Liver (tissue), 9 donors: ENCODE data around the gene KRTCAP3. TPM values are rescaled to one million over a fixed set of nuclear protein-coding genes. Genes with fewer than 3 reads are reported as not detected.
"Not testable (repeated sequence)": the region's sequence is repeated elsewhere in the genome, so short reads cannot be mapped to it uniquely, and the experiment has no call there.

Experiments
- DNase-seq: peaks from one replicate; pipeline ENCODE4 v3.0.0-alpha.2; 2017; ENCODE audit warnings: low spot score
- H3K27ac ChIP-seq, 2 donors: one replicate each; pipeline ENCODE4 v1.7.0; 2013; ENCODE audit warnings: inconsistent platforms in 2 of 2, low read length in 2 of 2, control low read depth in 1 of 2, low read depth in 1 of 2, mild to moderate bottlenecking in 1 of 2
- H3K27me3 ChIP-seq, 4 donors: one replicate each; pipeline versions ENCODE4 v1.6.1 to v1.7.0; 2013; ENCODE audit warnings: low read length in 3 of 4, inconsistent platforms in 1 of 4, mild to moderate bottlenecking in 1 of 4, moderate library complexity in 1 of 4; ENCODE audit not compliant: control insufficient read depth in 4 of 4, insufficient read depth in 4 of 4
- H3K36me3 ChIP-seq, 4 donors: one replicate each; pipeline versions ENCODE4 v1.6.1 to v1.7.0; 2013; ENCODE audit warnings: low read length in 3 of 4, mild to moderate bottlenecking in 3 of 4, low read depth in 1 of 4, moderate library complexity in 1 of 4; ENCODE audit not compliant: control insufficient read depth in 4 of 4, insufficient read depth in 3 of 4
- H3K4me1 ChIP-seq, 4 donors: one replicate each; pipeline versions ENCODE4 v1.6.1 to v1.7.0; 2013; ENCODE audit warnings: low read length in 3 of 4, mild to moderate bottlenecking in 3 of 4, moderate library complexity in 1 of 4; ENCODE audit not compliant: control insufficient read depth in 4 of 4, insufficient read depth in 4 of 4
- H3K4me3 ChIP-seq, 3 donors: one replicate each; pipeline versions ENCODE4 v1.6.1 to v1.7.0; 2013; ENCODE audit warnings: low read length in 3 of 3, control low read depth in 1 of 3, low read depth in 1 of 3, mild to moderate bottlenecking in 1 of 3
- H3K9ac ChIP-seq, 2 donors: one replicate each; pipeline ENCODE4 v1.7.0; 2013; ENCODE audit warnings: low read length in 2 of 2, mild to moderate bottlenecking in 2 of 2, moderate library complexity in 2 of 2, control low read depth in 1 of 2, low read depth in 1 of 2
- H3K9me3 ChIP-seq, 4 donors: one replicate each; pipeline versions ENCODE4 v1.6.1 to v1.7.0; 2013; ENCODE audit warnings: low read length in 3 of 4; ENCODE audit not compliant: control insufficient read depth in 4 of 4
- ATF3 ChIP-seq: IDR thresholded peaks from 2 replicates; pipeline ENCODE4 v1.6.1; 2016; ENCODE audit warnings: antibody characterized with exemption
- FOXA1 ChIP-seq: IDR thresholded peaks from 2 replicates; pipeline ENCODE4 v1.6.1; 2016; ENCODE audit warnings: antibody characterized with exemption
- GABPA ChIP-seq, 2 donors: IDR thresholded peaks in 1 of 2; conservative IDR thresholded peaks in 1 of 2; 2 replicates each; pipeline ENCODE4 v1.6.1; 2016; ENCODE audit warnings: antibody characterized with exemption in 2 of 2, mild to moderate bottlenecking in 1 of 2, moderate library complexity in 1 of 2
- HNF4A ChIP-seq, 2 donors: conservative IDR thresholded peaks; 2 replicates each; pipeline ENCODE4 v1.6.1; 2016; ENCODE audit warnings: antibody characterized with exemption in 2 of 2, mild to moderate bottlenecking in 2 of 2
- HNF4G ChIP-seq: IDR thresholded peaks from 2 replicates; pipeline ENCODE4 v1.6.1; 2016; ENCODE audit warnings: antibody characterized with exemption
- JUND ChIP-seq, 2 donors: IDR thresholded peaks; 2 replicates each; pipeline ENCODE4 v1.6.1; 2016; ENCODE audit warnings: antibody characterized with exemption in 2 of 2
- NR2F2 ChIP-seq: IDR thresholded peaks from 2 replicates; pipeline ENCODE4 v1.6.1; 2016; ENCODE audit warnings: antibody characterized with exemption
- RXRA ChIP-seq, 2 donors: IDR thresholded peaks; 2 replicates each; pipeline ENCODE4 v1.6.1; 2017 to 2018; ENCODE audit warnings: antibody characterized with exemption in 2 of 2, mild to moderate bottlenecking in 1 of 2
- SP1 ChIP-seq: IDR thresholded peaks from 2 replicates; pipeline ENCODE4 v1.6.1; 2018; ENCODE audit warnings: antibody characterized with exemption, mild to moderate bottlenecking
- TAF1 ChIP-seq: conservative IDR thresholded peaks from 2 replicates; pipeline ENCODE4 v1.6.1; 2016; ENCODE audit warnings: antibody characterized with exemption, mild to moderate bottlenecking
- YY1 ChIP-seq: IDR thresholded peaks from 2 replicates; pipeline ENCODE4 v1.6.1; 2016; ENCODE audit warnings: antibody characterized with exemption, mild to moderate bottlenecking
- ZBTB33 ChIP-seq: IDR thresholded peaks from 2 replicates; pipeline ENCODE4 v1.6.1; 2016; ENCODE audit warnings: antibody characterized with exemption
- whole genome bisulfite sequencing: extraction: QIAGEN DNeasy Blood & Tissue Kit; methylation state at CpG from one replicate; pipeline ENCODE4 v1.1.7; 2013; 5-methylcytosine and 5-hydroxymethylcytosine counted together
- polyA plus RNA-seq, 2 donors: library from polyadenylated mRNA; stranded (reverse) in 1 of 2; unstranded in 1 of 2; fragments of 200-250 nt in 1 of 2; fragments of >200 nt in 1 of 2; fragmentation: Nextera tagmentation in 1 of 2; extraction: Ambion mirVana in 1 of 2; gene quantifications; one replicate each; pipeline versions ENCODE4 v1.2.1 to v1.2.3, GENCODE V29; 2013 to 2015
- total RNA-seq, 2 donors: library from RNA; depleted of rRNA; stranded (reverse); fragments of >200 nt; gene quantifications; one replicate each; pipeline ENCODE4 v1.2.3, GENCODE V29; 2014
- donor health status: healthy.
- donor health status: healthy.
- donor health status: healthy.
- donor health status: healthy.
- donor health status: healthy.

The KRTCAP3 gene
- total and polyA plus RNA-seq, 4 donors: 1.8 to 12.7 (median 4.7) TPM

GRCh38 chr2:27421660-27422250 lies 20.4 kb upstream of the KRTCAP3 start:
- Histone ChIP-seq H3K36me3 (no peaks in the 10 kb centered on the region), H3K4me3 (no peak overlapping the region), H3K9ac (no peak overlapping the region), H3K9me3 (no peaks in the 10 kb centered on the region), H3K27me3 (no peaks in the 10 kb centered on the region), H3K4me1 (peaks cover 0 to 3% (median 0%) of the 10 kb centered on the region in 4 donors), H3K27ac (peak overlapping the region in 1 of 2 donors; percentile 16)
- TF ChIP-seq HNF4A (conservative IDR thresholded peaks at IDR 0.05) (peak; percentile 30 to 34), RXRA (IDR thresholded peaks at IDR 0.05) (peak in 1 of 2 donors; percentile 35), ATF3 (no peak)
- DNase-seq: no peak
- WGBS: 69% methylated on average over 4 of the region's 4 CpGs

- Histone ChIP-seq H3K36me3 (no peaks in the 10 kb centered on the region), H3K9ac (no peak overlapping the region), H3K27me3 (no peaks in the 10 kb centered on the region), H3K9me3 (no peaks in the 10 kb centered on the region), H3K27ac (no peak overlapping the region), H3K4me3 (no peak overlapping the region), H3K4me1 (peaks cover 2 to 6% (median 4%) of the 10 kb centered on the region in 4 donors)
- 96% methylated on average over 3 of the region's 3 CpGs for WGBS
- no peak for TF ChIP-seq RXRA (IDR thresholded peaks at IDR 0.05)
- TF ChIP-seq SP1: no peak
- TF ChIP-seq HNF4A (conservative IDR thresholded peaks at IDR 0.05): no peak
- no peak for TF ChIP-seq TAF1
- no peak for TF ChIP-seq GABPA (IDR thresholded peaks at IDR 0.05 in 1 of 2, conservative IDR thresholded peaks at IDR 0.05 in 1 of 2)
- TF ChIP-seq ZBTB33: no peak
- TF ChIP-seq FOXA1: no peak
- TF ChIP-seq NR2F2: no peak
- TF ChIP-seq YY1: no peak
- no peak for TF ChIP-seq JUND (IDR thresholded peaks at IDR 0.05)
- no peak for TF ChIP-seq ATF3
- no peak for TF ChIP-seq HNF4G
- DNase-seq: no peak
Observed at GRCh38 chr2:27422958-27423357, 19.2 kb upstream of the KRTCAP3 start.

GRCh38 chr2:27425039-27425438 lies 17.1 kb upstream of the KRTCAP3 start:
- H3K9ac ChIP-seq, H3K27ac ChIP-seq, H3K9me3 ChIP-seq, H3K4me3 ChIP-seq, DNase-seq, H3K27me3 ChIP-seq, H3K36me3 ChIP-seq: not testable (repeated sequence)
- peaks cover 3 to 17% (median 11%) of the 10 kb centered on the region in 4 donors for H3K4me1 ChIP-seq
- TF ChIP-seq RXRA (IDR thresholded peaks at IDR 0.05): peak in 1 of 2 donors; percentile 17
- 54% methylated on average over 10 of the region's 10 CpGs for WGBS
